ENCODE data around the gene ESF1. TPM values are rescaled to one million over a fixed set of nuclear protein-coding genes. Genes with fewer than 3 reads are reported as not detected.

ESF1 gene
- total and polyA plus RNA-seq, 9 of the 15 experiments (the other 6 are each of a cell fraction or from before 2014, with no cell fraction given), result 7.0 to 30.4 (median 18.6) TPM

- TF ChIP-seq, protein P1, sequence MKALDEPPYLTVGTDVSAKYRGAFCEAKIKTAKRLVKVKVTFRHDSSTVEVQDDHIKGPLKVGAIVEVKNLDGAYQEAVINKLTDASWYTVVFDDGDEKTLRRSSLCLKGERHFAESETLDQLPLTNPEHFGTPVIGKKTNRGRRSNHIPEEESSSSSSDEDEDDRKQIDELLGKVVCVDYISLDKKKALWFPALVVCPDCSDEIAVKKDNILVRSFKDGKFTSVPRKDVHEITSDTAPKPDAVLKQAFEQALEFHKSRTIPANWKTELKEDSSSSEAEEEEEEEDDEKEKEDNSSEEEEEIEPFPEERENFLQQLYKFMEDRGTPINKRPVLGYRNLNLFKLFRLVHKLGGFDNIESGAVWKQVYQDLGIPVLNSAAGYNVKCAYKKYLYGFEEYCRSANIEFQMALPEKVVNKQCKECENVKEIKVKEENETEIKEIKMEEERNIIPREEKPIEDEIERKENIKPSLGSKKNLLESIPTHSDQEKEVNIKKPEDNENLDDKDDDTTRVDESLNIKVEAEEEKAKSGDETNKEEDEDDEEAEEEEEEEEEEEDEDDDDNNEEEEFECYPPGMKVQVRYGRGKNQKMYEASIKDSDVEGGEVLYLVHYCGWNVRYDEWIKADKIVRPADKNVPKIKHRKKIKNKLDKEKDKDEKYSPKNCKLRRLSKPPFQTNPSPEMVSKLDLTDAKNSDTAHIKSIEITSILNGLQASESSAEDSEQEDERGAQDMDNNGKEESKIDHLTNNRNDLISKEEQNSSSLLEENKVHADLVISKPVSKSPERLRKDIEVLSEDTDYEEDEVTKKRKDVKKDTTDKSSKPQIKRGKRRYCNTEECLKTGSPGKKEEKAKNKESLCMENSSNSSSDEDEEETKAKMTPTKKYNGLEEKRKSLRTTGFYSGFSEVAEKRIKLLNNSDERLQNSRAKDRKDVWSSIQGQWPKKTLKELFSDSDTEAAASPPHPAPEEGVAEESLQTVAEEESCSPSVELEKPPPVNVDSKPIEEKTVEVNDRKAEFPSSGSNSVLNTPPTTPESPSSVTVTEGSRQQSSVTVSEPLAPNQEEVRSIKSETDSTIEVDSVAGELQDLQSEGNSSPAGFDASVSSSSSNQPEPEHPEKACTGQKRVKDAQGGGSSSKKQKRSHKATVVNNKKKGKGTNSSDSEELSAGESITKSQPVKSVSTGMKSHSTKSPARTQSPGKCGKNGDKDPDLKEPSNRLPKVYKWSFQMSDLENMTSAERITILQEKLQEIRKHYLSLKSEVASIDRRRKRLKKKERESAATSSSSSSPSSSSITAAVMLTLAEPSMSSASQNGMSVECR (CRISPR knock-in tag; IDR thresholded peaks at IDR 0.05), result no peak
- TF ChIP-seq, protein P2, sequence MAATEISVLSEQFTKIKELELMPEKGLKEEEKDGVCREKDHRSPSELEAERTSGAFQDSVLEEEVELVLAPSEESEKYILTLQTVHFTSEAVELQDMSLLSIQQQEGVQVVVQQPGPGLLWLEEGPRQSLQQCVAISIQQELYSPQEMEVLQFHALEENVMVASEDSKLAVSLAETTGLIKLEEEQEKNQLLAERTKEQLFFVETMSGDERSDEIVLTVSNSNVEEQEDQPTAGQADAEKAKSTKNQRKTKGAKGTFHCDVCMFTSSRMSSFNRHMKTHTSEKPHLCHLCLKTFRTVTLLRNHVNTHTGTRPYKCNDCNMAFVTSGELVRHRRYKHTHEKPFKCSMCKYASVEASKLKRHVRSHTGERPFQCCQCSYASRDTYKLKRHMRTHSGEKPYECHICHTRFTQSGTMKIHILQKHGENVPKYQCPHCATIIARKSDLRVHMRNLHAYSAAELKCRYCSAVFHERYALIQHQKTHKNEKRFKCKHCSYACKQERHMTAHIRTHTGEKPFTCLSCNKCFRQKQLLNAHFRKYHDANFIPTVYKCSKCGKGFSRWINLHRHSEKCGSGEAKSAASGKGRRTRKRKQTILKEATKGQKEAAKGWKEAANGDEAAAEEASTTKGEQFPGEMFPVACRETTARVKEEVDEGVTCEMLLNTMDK (IDR thresholded peaks at IDR 0.05; ENCODE audit: borderline replicate concordance, insufficient read depth, low read depth, low read length, poor library complexity, severe bottlenecking), result no peak
- TF ChIP-seq PCBP1 (IDR thresholded peaks at IDR 0.05; ENCODE audit: low read depth, low read length, poor library complexity, severe bottlenecking), result no peak
- TF ChIP-seq NUFIP1 (IDR thresholded peaks at IDR 0.05; ENCODE audit: partially characterized antibody), result no peak
- no peak for TF ChIP-seq PHB2 (IDR thresholded peaks at IDR 0.05; ENCODE audit: low read depth)
Observed at GRCh38 chr20:13822459-13822858, 37.7 kb upstream of the ESF1 start (continued).

All from K562 (cell line).